Liver (tissue), 9 donors: ENCODE data around the gene CLN6. TPM values are rescaled to one million over a fixed set of nuclear protein-coding genes. Genes with fewer than 3 reads are reported as not detected.
"Not testable (repeated sequence)": the region's sequence is repeated elsewhere in the genome, so short reads cannot be mapped to it uniquely, and the experiment has no call there.

Source experiments
- DNase-seq: peaks from one replicate; pipeline ENCODE4 v3.0.0-alpha.2; 2017; ENCODE audit warnings: low spot score
- H3K27ac ChIP-seq, 2 donors: one replicate each; pipeline ENCODE4 v1.7.0; 2013; ENCODE audit warnings: inconsistent platforms in 2 of 2, low read length in 2 of 2, control low read depth in 1 of 2, low read depth in 1 of 2, mild to moderate bottlenecking in 1 of 2
- H3K27me3 ChIP-seq, 4 donors: one replicate each; pipeline versions ENCODE4 v1.6.1 to v1.7.0; 2013; ENCODE audit warnings: low read length in 3 of 4, inconsistent platforms in 1 of 4, mild to moderate bottlenecking in 1 of 4, moderate library complexity in 1 of 4; ENCODE audit not compliant: control insufficient read depth in 4 of 4, insufficient read depth in 4 of 4
- H3K36me3 ChIP-seq, 4 donors: one replicate each; pipeline versions ENCODE4 v1.6.1 to v1.7.0; 2013; ENCODE audit warnings: low read length in 3 of 4, mild to moderate bottlenecking in 3 of 4, low read depth in 1 of 4, moderate library complexity in 1 of 4; ENCODE audit not compliant: control insufficient read depth in 4 of 4, insufficient read depth in 3 of 4
- H3K4me1 ChIP-seq, 4 donors: one replicate each; pipeline versions ENCODE4 v1.6.1 to v1.7.0; 2013; ENCODE audit warnings: low read length in 3 of 4, mild to moderate bottlenecking in 3 of 4, moderate library complexity in 1 of 4; ENCODE audit not compliant: control insufficient read depth in 4 of 4, insufficient read depth in 4 of 4
- H3K4me3 ChIP-seq, 3 donors: one replicate each; pipeline versions ENCODE4 v1.6.1 to v1.7.0; 2013; ENCODE audit warnings: low read length in 3 of 3, control low read depth in 1 of 3, low read depth in 1 of 3, mild to moderate bottlenecking in 1 of 3
- H3K9ac ChIP-seq, 2 donors: one replicate each; pipeline ENCODE4 v1.7.0; 2013; ENCODE audit warnings: low read length in 2 of 2, mild to moderate bottlenecking in 2 of 2, moderate library complexity in 2 of 2, control low read depth in 1 of 2, low read depth in 1 of 2
- H3K9me3 ChIP-seq, 4 donors: one replicate each; pipeline versions ENCODE4 v1.6.1 to v1.7.0; 2013; ENCODE audit warnings: low read length in 3 of 4; ENCODE audit not compliant: control insufficient read depth in 4 of 4
- FOXA1 ChIP-seq: IDR thresholded peaks from 2 replicates; pipeline ENCODE4 v1.6.1; 2016; ENCODE audit warnings: antibody characterized with exemption
- FOXA2 ChIP-seq: IDR thresholded peaks from 2 replicates; pipeline ENCODE4 v1.6.1; 2016; ENCODE audit warnings: antibody characterized with exemption
- HNF4A ChIP-seq, 2 donors: conservative IDR thresholded peaks; 2 replicates each; pipeline ENCODE4 v1.6.1; 2016; ENCODE audit warnings: antibody characterized with exemption in 2 of 2, mild to moderate bottlenecking in 2 of 2
- HNF4G ChIP-seq: IDR thresholded peaks from 2 replicates; pipeline ENCODE4 v1.6.1; 2016; ENCODE audit warnings: antibody characterized with exemption
- JUND ChIP-seq, 2 donors: IDR thresholded peaks; 2 replicates each; pipeline ENCODE4 v1.6.1; 2016; ENCODE audit warnings: antibody characterized with exemption in 2 of 2
- NR2F2 ChIP-seq: IDR thresholded peaks from 2 replicates; pipeline ENCODE4 v1.6.1; 2016; ENCODE audit warnings: antibody characterized with exemption
- RAD21 ChIP-seq, 2 donors: IDR thresholded peaks; 2 replicates each; pipeline ENCODE4 v1.6.1; 2016; ENCODE audit warnings: antibody characterized with exemption in 2 of 2, mild to moderate bottlenecking in 2 of 2
- REST ChIP-seq: IDR thresholded peaks from 2 replicates; pipeline ENCODE4 v1.6.1; 2016; ENCODE audit warnings: antibody characterized with exemption, mild to moderate bottlenecking
- RXRA ChIP-seq, 2 donors: IDR thresholded peaks; 2 replicates each; pipeline ENCODE4 v1.6.1; 2017 to 2018; ENCODE audit warnings: antibody characterized with exemption in 2 of 2, mild to moderate bottlenecking in 1 of 2
- SP1 ChIP-seq: IDR thresholded peaks from 2 replicates; pipeline ENCODE4 v1.6.1; 2018; ENCODE audit warnings: antibody characterized with exemption, mild to moderate bottlenecking
- TAF1 ChIP-seq: conservative IDR thresholded peaks from 2 replicates; pipeline ENCODE4 v1.6.1; 2016; ENCODE audit warnings: antibody characterized with exemption, mild to moderate bottlenecking
- YY1 ChIP-seq: IDR thresholded peaks from 2 replicates; pipeline ENCODE4 v1.6.1; 2016; ENCODE audit warnings: antibody characterized with exemption, mild to moderate bottlenecking
- WGBS: extraction: QIAGEN DNeasy Blood & Tissue Kit; methylation state at CpG from one replicate; pipeline ENCODE4 v1.1.7; 2013; 5-methylcytosine and 5-hydroxymethylcytosine counted together
- polyA plus RNA-seq, 2 donors: library from polyadenylated mRNA; stranded (reverse) in 1 of 2; unstranded in 1 of 2; fragments of 200-250 nt in 1 of 2; fragments of >200 nt in 1 of 2; fragmentation: Nextera tagmentation in 1 of 2; extraction: Ambion mirVana in 1 of 2; gene quantifications; one replicate each; pipeline versions ENCODE4 v1.2.1 to v1.2.3, GENCODE V29; 2013 to 2015
- total RNA-seq, 2 donors: library from RNA; depleted of rRNA; stranded (reverse); fragments of >200 nt; gene quantifications; one replicate each; pipeline ENCODE4 v1.2.3, GENCODE V29; 2014
- TF ChIP-seq, protein P1 (sequence below): IDR thresholded peaks from 2 replicates; pipeline ENCODE4 v1.6.1; 2016; ENCODE audit warnings: antibody characterized with exemption
- TF ChIP-seq, protein P2 (sequence below): IDR thresholded peaks from 2 replicates; pipeline ENCODE4 v1.6.1; 2016; ENCODE audit warnings: antibody characterized with exemption
- TF ChIP-seq, protein P3 (sequence below): IDR thresholded peaks from 2 replicates; pipeline ENCODE4 v1.6.1; 2016; ENCODE audit warnings: antibody characterized with exemption
- donor health status: healthy.
- donor health status: healthy.
- donor health status: healthy.
- donor health status: healthy.
- donor health status: healthy.

CLN6 gene
- total and polyA plus RNA-seq, 4 donors: 7.2 to 21.2 (median 15.4) TPM

GRCh38 chr15:68203956-68204355, 25.6 kb downstream of the CLN6 start:
- Histone ChIP-seq H3K27ac (no peak overlapping the region), H3K4me1 (peaks cover 11 to 32% (median 17%) of the 10 kb centered on the region in 4 donors), H3K36me3 (no peaks in the 10 kb centered on the region), H3K9ac (no peak overlapping the region), H3K4me3 (no peak overlapping the region), H3K27me3 (no peaks in the 10 kb centered on the region), H3K9me3 (no peaks in the 10 kb centered on the region)
- TF ChIP-seq, protein P1, sequence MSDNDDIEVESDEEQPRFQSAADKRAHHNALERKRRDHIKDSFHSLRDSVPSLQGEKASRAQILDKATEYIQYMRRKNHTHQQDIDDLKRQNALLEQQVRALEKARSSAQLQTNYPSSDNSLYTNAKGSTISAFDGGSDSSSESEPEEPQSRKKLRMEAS: no peak
- TF ChIP-seq, protein P2, sequence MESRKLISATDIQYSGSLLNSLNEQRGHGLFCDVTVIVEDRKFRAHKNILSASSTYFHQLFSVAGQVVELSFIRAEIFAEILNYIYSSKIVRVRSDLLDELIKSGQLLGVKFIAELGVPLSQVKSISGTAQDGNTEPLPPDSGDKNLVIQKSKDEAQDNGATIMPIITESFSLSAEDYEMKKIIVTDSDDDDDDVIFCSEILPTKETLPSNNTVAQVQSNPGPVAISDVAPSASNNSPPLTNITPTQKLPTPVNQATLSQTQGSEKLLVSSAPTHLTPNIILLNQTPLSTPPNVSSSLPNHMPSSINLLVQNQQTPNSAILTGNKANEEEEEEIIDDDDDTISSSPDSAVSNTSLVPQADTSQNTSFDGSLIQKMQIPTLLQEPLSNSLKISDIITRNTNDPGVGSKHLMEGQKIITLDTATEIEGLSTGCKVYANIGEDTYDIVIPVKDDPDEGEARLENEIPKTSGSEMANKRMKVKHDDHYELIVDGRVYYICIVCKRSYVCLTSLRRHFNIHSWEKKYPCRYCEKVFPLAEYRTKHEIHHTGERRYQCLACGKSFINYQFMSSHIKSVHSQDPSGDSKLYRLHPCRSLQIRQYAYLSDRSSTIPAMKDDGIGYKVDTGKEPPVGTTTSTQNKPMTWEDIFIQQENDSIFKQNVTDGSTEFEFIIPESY: no peak
- no peak for TF ChIP-seq RAD21 (IDR thresholded peaks at IDR 0.05)
- no peak for TF ChIP-seq NR2F2
- no peak for TF ChIP-seq SP1
- no peak for TF ChIP-seq REST
- no peak for TF ChIP-seq FOXA2
- TF ChIP-seq RXRA (IDR thresholded peaks at IDR 0.05): no peak
- no peak for DNase-seq
- WGBS: 86% methylated on average over 5 of the region's 5 CpGs

- Histone ChIP-seq H3K36me3 (no peaks in the 10 kb centered on the region), H3K27me3 (no peaks in the 10 kb centered on the region), H3K4me3 (no peak overlapping the region), H3K9me3 (no peaks in the 10 kb centered on the region), H3K9ac (no peak overlapping the region), H3K4me1 (peaks cover 11 to 32% (median 17%) of the 10 kb centered on the region in 4 donors), H3K27ac (no peak overlapping the region)
- 91% methylated on average over 5 of the region's 5 CpGs for WGBS
- TF ChIP-seq JUND (IDR thresholded peaks at IDR 0.05) (no peak), HNF4A (conservative IDR thresholded peaks at IDR 0.05) (no peak), TAF1 (no peak), FOXA1 (no peak), RAD21 (IDR thresholded peaks at IDR 0.05) (no peak), REST (no peak), HNF4G (no peak), FOXA2 (no peak), YY1 (no peak), RXRA (IDR thresholded peaks at IDR 0.05) (no peak), SP1 (no peak)
- TF ChIP-seq, protein P2: no peak
- TF ChIP-seq, protein P1: no peak
- TF ChIP-seq, protein P3, sequence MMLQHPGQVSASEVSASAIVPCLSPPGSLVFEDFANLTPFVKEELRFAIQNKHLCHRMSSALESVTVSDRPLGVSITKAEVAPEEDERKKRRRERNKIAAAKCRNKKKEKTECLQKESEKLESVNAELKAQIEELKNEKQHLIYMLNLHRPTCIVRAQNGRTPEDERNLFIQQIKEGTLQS: no peak
- no peak for DNase-seq
Observed at GRCh38 chr15:68203486-68203885, 26.0 kb downstream of the CLN6 start.

DNA sequence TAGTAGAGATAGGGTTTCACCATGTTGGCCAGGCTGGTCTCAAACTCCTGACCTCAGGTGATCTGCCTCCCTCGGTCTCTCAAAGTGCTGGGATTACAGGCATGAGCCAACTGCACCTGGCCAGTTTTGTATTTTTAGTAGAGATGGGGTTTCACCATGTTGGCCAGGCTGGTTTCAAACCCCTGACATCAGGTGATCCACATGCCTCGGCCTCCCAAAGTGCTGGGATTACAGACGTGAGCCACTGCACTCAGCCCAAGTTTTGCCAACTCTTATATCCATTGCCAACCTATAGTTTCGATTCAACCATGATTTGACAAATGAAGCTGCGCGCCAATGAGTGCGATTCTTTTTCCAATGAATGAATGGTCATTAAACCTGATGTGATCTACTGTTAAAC, 26.5 kb downstream of the CLN6 start:
- WGBS: 97% methylated on average over 7 of the region's 7 CpGs

More for the DNA sequence above, 26.5 kb downstream of the CLN6 start:
- not testable (repeated sequence) for H3K27ac ChIP-seq, DNase-seq, H3K36me3 ChIP-seq, H3K9me3 ChIP-seq, H3K27me3 ChIP-seq, H3K4me3 ChIP-seq, H3K9ac ChIP-seq
- peaks cover 11 to 32% (median 17%) of the 10 kb centered on the region in 4 donors for H3K4me1 ChIP-seq
